Stimulated activated naive B cell treated with anti-CD40 and anti-IgM and Interleukin-4, amounts not matched to agents 10 μg/mL and 1 μg/mL and 100 μg/mL, for 72 hours (primary cell): ENCODE measurements around the gene ANP32D.
"Not testable (repeated sequence)": the region's sequence is repeated elsewhere in the genome, so short reads cannot be mapped to it uniquely, and the experiment has no call there.

Source experiments
- ATAC-seq, 2 donors: fragments of 150-1000 bp; cut with Tn5 transposase; replicated peaks; 2 replicates each; pipeline ENCODE4 v1.10.0; 2021; ENCODE audit warnings: moderate library complexity in 1 of 2
- DNase-seq: peaks from one replicate; pipeline ENCODE4 v3.0.0; 2021
- H3K27ac Mint-ChIP-seq: one replicate; pipeline ENCODE4 v1.8.0; 2022; ENCODE audit warnings: mild to moderate bottlenecking, mixed read lengths
- H3K27me3 Mint-ChIP-seq, 2 donors: one replicate each; pipeline ENCODE4 v1.8.0; 2022; ENCODE audit warnings: mixed read lengths in 2 of 2
- H3K36me3 Mint-ChIP-seq, 2 donors: one replicate each; pipeline ENCODE4 v1.8.0; 2022; ENCODE audit warnings: mixed read lengths in 2 of 2, mild to moderate bottlenecking in 1 of 2
- H3K4me1 Mint-ChIP-seq, 2 donors: one replicate each; pipeline ENCODE4 v1.8.0; 2022; ENCODE audit warnings: mixed read lengths in 2 of 2, mild to moderate bottlenecking in 1 of 2
- H3K4me3 Mint-ChIP-seq, 2 donors: one replicate each; pipeline ENCODE4 v1.8.0; 2022; ENCODE audit warnings: mild to moderate bottlenecking in 2 of 2, mixed read lengths in 2 of 2, moderate library complexity in 1 of 2
- H3K9me3 Mint-ChIP-seq, 2 donors: one replicate each; pipeline ENCODE4 v1.8.0; 2022; ENCODE audit warnings: mixed read lengths in 2 of 2, mild to moderate bottlenecking in 1 of 2

The ANP32D gene

DNA sequence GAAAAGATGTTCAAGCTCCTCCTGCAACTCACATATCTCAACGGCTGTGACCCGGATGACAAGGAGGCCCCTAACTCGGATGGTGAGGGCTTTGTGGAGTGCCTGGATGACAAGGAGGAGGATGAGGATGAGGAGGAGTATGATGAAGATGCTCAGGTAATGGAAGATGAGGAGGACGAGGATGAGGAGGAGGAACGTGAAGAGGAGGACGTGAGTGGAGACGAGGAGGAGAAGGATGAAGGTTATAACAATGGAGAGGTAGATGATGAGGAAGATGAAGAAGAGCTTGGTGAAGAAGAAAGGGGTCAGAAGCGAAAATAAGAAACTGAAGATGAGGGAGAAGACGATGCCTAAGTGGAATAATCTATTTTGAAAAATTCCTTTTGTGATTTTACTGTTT is 702 bp downstream of the ANP32D start:
- Mint-ChIP-seq H3K27me3 (peaks cover 22 to 47% of the 10 kb centered on the region in 2 donors), H3K9me3 (peaks cover 34 to 36% of the 10 kb centered on the region in 2 donors), H3K27ac (no peak overlapping the region), H3K4me3 (no peak overlapping the region), H3K4me1 (no peaks in the 10 kb centered on the region), H3K36me3 (peaks cover 3 to 4% of the 10 kb centered on the region in 2 donors)
- DNase-seq (no peak), ATAC-seq (no peak)

DNA sequence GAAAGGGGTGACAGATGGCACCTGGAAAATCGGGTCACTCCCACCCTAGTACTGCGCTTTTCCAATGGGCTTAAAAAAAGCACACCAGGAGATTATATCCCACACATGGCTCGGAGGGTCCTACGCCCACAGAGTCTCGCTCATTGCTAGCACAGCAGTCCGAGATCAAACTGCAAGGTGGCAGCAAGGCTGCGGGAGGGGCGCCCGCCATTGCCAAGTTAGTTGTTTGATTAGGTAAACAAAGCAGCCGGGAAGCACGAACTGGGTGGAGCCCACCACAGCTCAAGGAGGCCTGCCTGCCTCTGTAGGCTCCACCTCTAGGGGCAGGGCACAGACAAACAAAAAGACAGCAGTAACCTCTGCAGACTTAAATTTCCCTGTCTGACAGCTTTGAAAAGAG is 2.1 kb downstream of the ANP32D start:
- not testable (repeated sequence) for H3K27ac Mint-ChIP-seq, H3K36me3 Mint-ChIP-seq, H3K4me3 Mint-ChIP-seq, ATAC-seq, DNase-seq, H3K4me1 Mint-ChIP-seq
- Mint-ChIP-seq H3K9me3 (peaks cover 24 to 28% of the 10 kb centered on the region in 2 donors), H3K27me3 (peaks cover 22 to 47% of the 10 kb centered on the region in 2 donors)

DNA sequence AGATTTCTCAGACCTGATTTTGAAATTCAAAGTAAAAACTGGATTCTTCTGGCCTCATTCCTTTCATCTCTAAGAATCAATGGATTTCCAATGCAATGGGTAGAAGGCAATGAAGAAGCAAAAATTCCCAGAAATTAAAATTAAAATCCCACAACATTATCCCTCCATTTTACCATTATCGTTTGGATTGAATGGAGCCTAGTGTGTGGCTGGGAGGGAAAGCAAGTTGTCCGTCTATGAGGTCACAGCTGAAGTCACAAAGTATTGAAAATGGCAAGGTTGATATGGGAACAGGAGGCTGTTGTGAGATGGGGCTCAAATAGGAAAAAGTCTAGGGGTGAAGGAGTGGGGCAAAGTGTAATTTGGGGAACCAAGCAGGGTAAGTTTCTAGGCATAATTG is 9.8 kb downstream of the ANP32D start, which contains the start of gene C12orf54:
Gene C12orf54 (plus strand): TSS at position 301 of the 400 bp plus-strand sequence. CDS start 799 bp downstream, outside the sequence.
- H3K9me3 Mint-ChIP-seq = peaks cover 0 to 3% of the 10 kb centered on the region in 2 donors
- no peak within 1 kb of the TSS for H3K4me3 Mint-ChIP-seq
- DNase-seq = no peak
- H3K36me3 Mint-ChIP-seq = no peaks in the 10 kb centered on the region
- no peaks in the 10 kb centered on the region for H3K4me1 Mint-ChIP-seq
- no peak within 1 kb of the TSS for H3K27ac Mint-ChIP-seq
- ATAC-seq = no peak
- H3K27me3 Mint-ChIP-seq = peaks cover 17 to 26% of the 10 kb centered on the region in 2 donors

DNA sequence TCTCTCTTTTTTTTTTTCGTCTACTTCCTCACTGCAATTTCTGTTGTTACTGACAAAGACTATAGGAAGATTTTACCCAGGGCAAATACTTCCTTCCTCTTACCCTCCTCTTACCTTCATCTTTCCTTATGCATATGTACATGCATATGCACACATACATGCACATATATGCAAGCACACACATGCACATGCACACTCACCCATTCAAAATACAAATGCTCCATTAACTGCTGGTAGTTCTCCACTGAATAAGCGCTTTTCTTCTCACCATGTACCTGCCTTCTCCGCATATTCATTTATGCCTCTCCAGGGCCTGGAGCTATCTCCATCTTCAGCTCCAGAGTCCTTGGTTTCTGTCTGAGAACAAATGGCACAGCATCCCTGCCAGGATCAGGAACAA is 10.6 kb downstream of the ANP32D start:
- ATAC-seq = no peak
- H3K27me3 Mint-ChIP-seq = peaks cover 17 to 19% of the 10 kb centered on the region in 2 donors
- H3K4me3 Mint-ChIP-seq = no peak overlapping the region
- no peaks in the 10 kb centered on the region for H3K36me3 Mint-ChIP-seq
- H3K4me1 Mint-ChIP-seq = no peaks in the 10 kb centered on the region
- H3K27ac Mint-ChIP-seq = no peak overlapping the region
- H3K9me3 Mint-ChIP-seq = peaks cover 0 to 3% of the 10 kb centered on the region in 2 donors
- DNase-seq = no peak

DNA sequence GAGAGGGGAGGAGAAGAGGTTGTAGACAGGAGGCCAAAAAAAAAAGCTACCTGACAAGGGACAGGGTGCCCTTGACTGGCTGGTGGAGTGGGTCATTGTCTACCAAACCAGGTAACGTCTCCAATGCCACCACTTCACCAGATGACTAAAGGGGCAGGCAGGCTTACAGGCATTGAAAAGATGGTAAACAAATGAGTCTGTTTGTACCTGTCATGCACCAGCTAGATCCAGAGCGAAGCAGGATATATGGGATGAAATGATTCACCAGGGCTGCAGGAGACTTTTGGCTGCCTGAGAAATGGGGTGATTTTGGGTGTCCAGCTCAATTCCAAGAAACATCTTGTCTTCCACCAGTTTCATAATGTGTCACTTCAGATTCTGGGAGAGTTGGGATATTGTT is 13.9 kb downstream of the ANP32D start:
- Mint-ChIP-seq H3K27ac (no peak overlapping the region), H3K4me1 (no peaks in the 10 kb centered on the region), H3K27me3 (peaks cover 14 to 27% of the 10 kb centered on the region in 2 donors), H3K36me3 (no peaks in the 10 kb centered on the region), H3K9me3 (no peaks in the 10 kb centered on the region), H3K4me3 (no peak overlapping the region)
- DNase-seq = no peak
- no peak for ATAC-seq

DNA sequence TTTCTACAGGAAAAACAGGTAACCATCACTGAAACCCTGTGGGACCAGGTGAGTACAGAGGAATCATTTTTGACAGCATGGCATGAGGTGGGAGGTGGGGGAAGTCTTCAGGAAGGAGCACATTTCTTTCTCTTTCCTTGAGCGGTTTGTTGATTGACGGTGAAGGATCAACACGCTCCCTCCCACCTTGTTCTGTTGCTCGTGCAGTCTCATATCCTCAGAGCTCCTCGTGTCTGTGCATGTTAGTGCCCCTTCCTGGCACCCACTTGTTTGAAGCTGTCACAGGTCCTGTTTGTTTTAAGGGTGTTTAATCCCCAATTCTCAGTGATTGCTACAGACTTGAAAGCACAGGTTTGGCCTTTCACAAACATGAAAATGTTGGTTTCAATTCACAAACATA is 14.3 kb downstream of the ANP32D start:
- H3K27ac Mint-ChIP-seq = no peak overlapping the region
- H3K9me3 Mint-ChIP-seq = no peaks in the 10 kb centered on the region
- DNase-seq = no peak
- no peaks in the 10 kb centered on the region for H3K36me3 Mint-ChIP-seq
- no peak for ATAC-seq
- no peak overlapping the region for H3K4me3 Mint-ChIP-seq
- peaks cover 14 to 31% of the 10 kb centered on the region in 2 donors for H3K27me3 Mint-ChIP-seq
- H3K4me1 Mint-ChIP-seq = no peaks in the 10 kb centered on the region

DNA sequence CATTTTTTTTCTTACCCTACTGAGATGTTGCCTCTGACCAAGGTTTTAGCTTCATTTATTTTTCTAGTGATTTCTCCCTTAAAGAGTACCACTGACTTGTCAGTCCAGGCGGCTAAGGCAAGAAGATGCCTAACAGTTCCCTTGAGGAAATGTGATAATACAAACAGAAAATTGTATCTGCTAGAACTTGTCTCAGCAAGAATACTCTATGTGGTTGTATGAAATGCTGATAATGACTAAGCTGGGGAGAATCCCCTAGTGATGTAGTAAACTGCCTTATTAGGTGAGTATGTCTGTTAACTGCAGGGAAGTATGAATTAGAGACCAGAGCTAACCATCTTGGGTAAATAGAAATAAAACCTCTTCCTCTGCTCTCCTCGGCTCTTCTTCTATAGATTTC is 16.7 kb downstream of the ANP32D start:
- peak; percentile 68 to 81 for ATAC-seq
- H3K9me3 Mint-ChIP-seq = no peaks in the 10 kb centered on the region
- no peaks in the 10 kb centered on the region for H3K4me1 Mint-ChIP-seq
- no peak for DNase-seq
- H3K36me3 Mint-ChIP-seq = no peaks in the 10 kb centered on the region
- H3K27me3 Mint-ChIP-seq = peaks cover 18 to 33% of the 10 kb centered on the region in 2 donors
- no peak overlapping the region for H3K4me3 Mint-ChIP-seq
- H3K27ac Mint-ChIP-seq = no peak overlapping the region

DNA sequence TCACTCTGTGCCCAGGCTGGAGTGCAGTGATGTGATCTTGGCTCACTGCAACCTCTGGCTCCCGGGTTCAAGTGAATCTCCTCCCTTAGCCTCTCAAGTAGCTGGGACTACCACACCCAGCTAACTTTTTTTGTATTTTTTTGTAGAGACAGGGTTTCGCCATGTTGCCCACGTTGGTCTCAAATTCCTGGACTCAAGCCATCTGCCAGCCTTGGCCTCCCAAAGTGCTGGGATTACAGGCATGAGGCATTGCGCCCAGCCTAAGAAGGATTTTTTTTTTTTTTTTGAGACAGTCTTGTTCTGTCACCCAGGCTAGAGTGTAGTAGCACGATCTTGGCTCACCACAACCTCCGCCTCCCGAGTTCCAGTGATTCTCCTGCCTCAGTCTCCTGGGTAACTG is 17.1 kb downstream of the ANP32D start:
- H3K27me3 Mint-ChIP-seq = peaks cover 18 to 33% of the 10 kb centered on the region in 2 donors
- H3K36me3 Mint-ChIP-seq, DNase-seq, ATAC-seq, H3K9me3 Mint-ChIP-seq, H3K4me3 Mint-ChIP-seq, H3K4me1 Mint-ChIP-seq, H3K27ac Mint-ChIP-seq: not testable (repeated sequence)

DNA sequence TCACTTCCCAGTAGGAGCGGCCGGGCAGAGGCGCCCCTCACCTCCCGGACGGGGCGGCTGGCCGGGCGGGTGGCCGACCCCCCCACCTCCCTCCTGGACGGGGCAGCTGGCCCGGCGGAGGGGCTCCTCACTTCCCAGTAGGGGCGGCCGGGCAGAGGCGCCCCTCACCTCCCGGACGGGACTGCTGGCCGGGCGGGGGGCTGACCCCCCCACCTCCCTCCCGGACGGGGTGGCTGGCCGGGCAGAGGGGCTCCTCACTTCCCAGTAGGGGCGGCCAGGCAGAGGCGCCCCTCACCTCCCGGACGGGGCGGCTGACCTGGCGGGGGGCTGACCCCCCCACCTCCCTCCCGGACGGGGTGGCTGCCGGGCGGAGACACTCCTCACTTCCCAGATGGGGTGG is 27.9 kb downstream of the ANP32D start:
- ATAC-seq, DNase-seq, H3K4me3 Mint-ChIP-seq, H3K27me3 Mint-ChIP-seq, H3K36me3 Mint-ChIP-seq, H3K9me3 Mint-ChIP-seq, H3K27ac Mint-ChIP-seq, H3K4me1 Mint-ChIP-seq: not testable (repeated sequence)

DNA sequence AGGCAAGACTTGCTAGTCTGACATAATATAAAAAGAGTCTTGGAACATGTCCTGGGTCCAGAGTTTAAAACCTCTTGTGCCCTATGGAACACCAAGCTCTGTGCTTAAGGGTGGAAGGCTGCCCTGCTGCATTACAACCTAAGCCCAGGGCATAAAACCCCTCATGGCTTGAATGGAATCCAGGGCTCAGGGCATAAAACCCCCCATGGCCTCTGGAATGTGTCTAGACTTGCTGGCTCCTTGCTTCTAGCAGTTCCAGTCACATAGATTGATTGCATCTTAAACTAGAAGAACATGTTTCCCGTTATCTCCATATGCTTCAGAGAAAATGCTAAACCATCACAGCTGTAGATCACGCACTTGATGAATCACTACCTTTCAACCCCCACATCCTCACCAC is 34.5 kb downstream of the ANP32D start:
- not testable (repeated sequence) for H3K4me3 Mint-ChIP-seq, H3K9me3 Mint-ChIP-seq, H3K27ac Mint-ChIP-seq, DNase-seq, ATAC-seq, H3K4me1 Mint-ChIP-seq, H3K36me3 Mint-ChIP-seq
- H3K27me3 Mint-ChIP-seq = peaks cover 7 to 12% of the 10 kb centered on the region in 2 donors

DNA sequence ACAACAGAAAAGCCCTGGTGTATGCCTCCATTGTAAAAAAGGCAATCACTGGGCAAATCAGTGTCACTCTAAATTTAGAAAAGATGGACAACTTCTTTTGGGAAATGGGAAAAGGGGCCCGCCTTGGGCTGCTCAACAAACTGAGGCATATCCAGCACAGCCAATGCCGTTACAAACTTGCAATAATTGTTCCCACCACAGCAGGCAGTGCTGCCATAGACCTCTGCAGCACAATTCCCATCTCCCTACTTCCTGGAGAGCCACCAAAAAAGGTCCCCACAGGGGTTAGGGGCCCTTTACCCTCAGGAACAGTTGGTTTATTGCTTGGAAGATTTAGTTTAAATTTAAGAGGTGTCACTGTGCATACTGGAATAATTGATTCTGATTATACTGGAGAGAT is 36.6 kb downstream of the ANP32D start:
- DNase-seq = no peak
- peaks cover 4 to 6% of the 10 kb centered on the region in 2 donors for H3K4me1 Mint-ChIP-seq
- ATAC-seq = no peak
- no peak overlapping the region for H3K27ac Mint-ChIP-seq
- H3K27me3 Mint-ChIP-seq = peaks cover 7 to 12% of the 10 kb centered on the region in 2 donors
- H3K4me3 Mint-ChIP-seq = no peak overlapping the region
- peaks cover under 1 to 10% of the 10 kb centered on the region in 2 donors for H3K9me3 Mint-ChIP-seq
- no peaks in the 10 kb centered on the region for H3K36me3 Mint-ChIP-seq

DNA sequence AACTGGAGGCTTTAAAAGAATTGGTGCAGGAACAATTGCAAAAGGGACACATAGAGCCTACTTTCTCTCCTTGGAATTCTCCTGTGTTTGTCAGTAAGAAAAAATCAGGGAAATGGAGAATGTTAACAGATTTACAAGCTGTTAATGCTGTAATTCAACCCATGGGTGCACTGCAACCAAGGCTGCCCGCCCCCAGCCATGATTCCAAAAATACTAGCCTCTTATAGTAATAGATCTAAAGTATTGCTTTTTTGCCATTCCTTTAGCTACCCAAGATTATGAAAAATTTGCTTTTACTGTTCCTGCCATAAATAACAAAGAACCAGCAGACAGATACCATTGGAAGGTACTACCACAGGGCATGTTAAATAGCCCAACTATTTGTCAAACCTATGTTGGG is 37.8 kb downstream of the ANP32D start:
- Mint-ChIP-seq H3K9me3 (peaks cover 9 to 17% of the 10 kb centered on the region in 2 donors), H3K27me3 (peaks cover 11 to 12% of the 10 kb centered on the region in 2 donors), H3K4me3 (no peak overlapping the region), H3K27ac (no peak overlapping the region), H3K4me1 (peaks cover 4 to 6% of the 10 kb centered on the region in 2 donors), H3K36me3 (peaks cover 0 to 4% of the 10 kb centered on the region in 2 donors)
- DNase-seq = no peak
- ATAC-seq = no peak

DNA sequence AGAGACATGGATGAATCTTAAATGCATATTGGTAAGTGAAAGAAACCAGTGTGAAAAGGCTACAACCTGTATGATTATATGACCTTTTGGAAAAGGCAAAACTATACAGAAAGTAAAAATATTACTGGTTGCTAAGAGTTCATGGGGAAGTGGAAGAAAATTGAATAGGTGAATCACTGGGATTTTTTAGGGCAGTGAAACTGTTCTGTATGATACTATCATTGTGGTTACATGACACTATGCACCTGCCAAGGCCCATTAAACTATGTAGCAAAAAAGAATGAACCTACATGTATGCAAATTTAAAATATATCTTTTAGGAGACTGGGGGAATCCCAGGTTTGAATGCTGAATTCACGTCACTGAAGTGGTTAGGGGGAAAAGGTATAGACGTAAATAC is 40.5 kb downstream of the ANP32D start:
- DNase-seq (peak; percentile 15), ATAC-seq (peak; percentile 98 to 99)

DNA sequence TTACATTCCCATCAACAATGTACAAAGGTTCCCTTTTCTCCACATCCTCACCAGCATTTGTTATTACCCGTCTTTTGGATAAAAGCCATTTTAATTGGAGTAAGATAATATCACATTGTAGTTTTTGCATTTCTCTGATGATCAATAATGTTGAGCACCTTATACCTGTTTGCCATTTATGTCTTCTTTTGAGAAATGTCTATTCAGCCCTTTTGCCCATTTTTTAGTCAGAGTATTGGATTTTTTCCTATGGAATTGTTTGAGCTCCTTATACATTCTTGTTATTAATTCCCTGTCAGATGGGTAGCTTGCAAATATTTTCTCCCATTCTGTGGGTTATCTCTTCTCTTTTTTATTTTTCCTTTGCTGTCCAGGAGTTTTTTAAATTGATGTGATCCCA is 42.4 kb downstream of the ANP32D start:
- Mint-ChIP-seq H3K36me3 (peaks cover 0 to 4% of the 10 kb centered on the region in 2 donors), H3K4me1 (peaks cover 4 to 6% of the 10 kb centered on the region in 2 donors), H3K4me3 (no peak overlapping the region), H3K27me3 (peaks cover 6 to 9% of the 10 kb centered on the region in 2 donors), H3K9me3 (peaks cover 10 to 15% of the 10 kb centered on the region in 2 donors), H3K27ac (no peak overlapping the region)
- ATAC-seq (no peak), DNase-seq (no peak)

More for the DNA sequence above, 40.5 kb downstream of the ANP32D start:
- H3K36me3 Mint-ChIP-seq = peaks cover 0 to 4% of the 10 kb centered on the region in 2 donors
- H3K4me3 Mint-ChIP-seq = no peak overlapping the region
- H3K4me1 Mint-ChIP-seq = peaks cover 4 to 6% of the 10 kb centered on the region in 2 donors
- peaks cover 4 to 6% of the 10 kb centered on the region in 2 donors for H3K27me3 Mint-ChIP-seq
- H3K27ac Mint-ChIP-seq = peak overlapping the region; percentile 63
- H3K9me3 Mint-ChIP-seq = peaks cover 10 to 15% of the 10 kb centered on the region in 2 donors

DNA sequence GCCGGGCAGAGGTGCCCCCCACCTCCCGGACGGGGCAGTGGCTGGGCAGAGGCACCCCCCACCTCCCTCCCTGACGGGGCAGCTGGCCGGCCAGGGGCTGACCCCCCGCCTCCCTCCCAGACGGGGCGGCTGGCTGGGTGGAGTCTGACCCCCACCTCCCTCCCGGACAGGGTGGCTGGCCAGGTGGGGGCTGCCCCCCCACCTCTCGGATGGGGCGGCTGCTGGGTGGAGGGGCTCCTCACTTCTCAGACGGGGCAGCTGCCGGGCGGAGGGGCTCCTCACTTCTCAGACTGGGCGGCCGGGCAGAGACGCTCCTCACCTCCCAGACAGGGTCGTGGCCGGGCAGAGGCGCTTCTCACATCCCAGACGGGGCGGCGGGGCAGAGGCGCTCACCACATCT is 48.0 kb downstream of the ANP32D start:
- H3K36me3 Mint-ChIP-seq, H3K9me3 Mint-ChIP-seq, H3K27ac Mint-ChIP-seq, ATAC-seq, H3K27me3 Mint-ChIP-seq, H3K4me1 Mint-ChIP-seq, DNase-seq, H3K4me3 Mint-ChIP-seq: not testable (repeated sequence)
